NCI-H524 (cell line): Measurements from ENCODE around the gene LAMB4.
A peak's percentile ranks its signal among the peaks of the same experiment; 100 is the strongest.

ENCODE experiments used
- DNase-seq, 2 experiments: peaks; one replicate each; lab custom pipeline; 2025; lab: John Stamatoyannopoulos, UW

LAMB4 gene

GRCh38 chr7:108130261-108130660 is at the start of gene LAMB4:
TSS of gene LAMB4 (minus strand) at chr7:108130361. CDS start at chr7:108123164, 7,197 bp downstream.
- DNase-seq: no peak

GRCh38 chr7:108178398-108178797 is 48.2 kb upstream of the LAMB4 start:
- DNase-seq: peak; percentile 72 to 86

GRCh38 chr7:108171164-108171563 is 41.0 kb upstream of the LAMB4 start:
- DNase-seq: no peak

- no peak for DNase-seq
Observed at GRCh38 chr7:108170251-108170650, 40.1 kb upstream of the LAMB4 start.

GRCh38 chr7:108167460-108167859 is 37.3 kb upstream of the LAMB4 start:
- DNase-seq: no peak

GRCh38 chr7:108166687-108167086 is 36.5 kb upstream of the LAMB4 start:
- no peak for DNase-seq

- DNase-seq: no peak
Observed at GRCh38 chr7:108165723-108166122, 35.6 kb upstream of the LAMB4 start.

- DNase-seq: no peak
Observed at GRCh38 chr7:108164946-108165345, 34.8 kb upstream of the LAMB4 start.

GRCh38 chr7:108164342-108164741 is 34.2 kb upstream of the LAMB4 start:
- no peak for DNase-seq

- DNase-seq: no peak
Observed at GRCh38 chr7:108158776-108159175, 28.6 kb upstream of the LAMB4 start.

- no peak for DNase-seq
Observed at GRCh38 chr7:108157606-108158335, 27.6 kb upstream of the LAMB4 start.

GRCh38 chr7:108156897-108157605 is 26.9 kb upstream of the LAMB4 start:
- DNase-seq: no peak

GRCh38 chr7:108152198-108152597 is 22.0 kb upstream of the LAMB4 start:
- no peak for DNase-seq

- DNase-seq: no peak
Observed at GRCh38 chr7:108149908-108150307, 19.7 kb upstream of the LAMB4 start.

- no peak for DNase-seq
Observed at GRCh38 chr7:108149119-108149518, 19.0 kb upstream of the LAMB4 start.

- DNase-seq: peak; percentile 99
Observed at GRCh38 chr7:108147031-108147563, 16.9 kb upstream of the LAMB4 start.

- peak; percentile 66 to 87 for DNase-seq
Observed at GRCh38 chr7:108146070-108146842, 16.1 kb upstream of the LAMB4 start.

- no peak for DNase-seq
Observed at GRCh38 chr7:108145401-108145800, 15.2 kb upstream of the LAMB4 start.

- DNase-seq: no peak
Observed at GRCh38 chr7:108144931-108145330, 14.8 kb upstream of the LAMB4 start.

- no peak for DNase-seq
Observed at GRCh38 chr7:108143658-108144420, 13.7 kb upstream of the LAMB4 start.

- DNase-seq: no peak
Observed at GRCh38 chr7:108142675-108143259, 12.6 kb upstream of the LAMB4 start.
